HCT116 (cell line): ENCODE results near the gene TOMM40. TPM values are rescaled to one million over a fixed set of nuclear protein-coding genes. Genes with fewer than 3 reads are reported as not detected.

ENCODE experiments used
- ATAC-seq: fragments of 200-7000 bp; cut with Tn5 transposase; 2 replicates; pipeline ENCODE4 v1.9.1; 2020; ENCODE audit warnings: mild to moderate bottlenecking, moderate library complexity
- BruUV-seq: library from RNA; stranded (reverse); fragments of 400-500 nt; replicated peaks from 2 replicates; lab custom pipeline; 2021; lab: Mats Ljungman, UMichigan
- CTCF ChIA-PET: fragments of 300-600 bp; sonication (Branson Sonifier 250); formaldehyde crosslinking; loops from one replicate; lab custom pipeline; 2021; ENCODE audit warnings: antibody characterized with exemption; lab: Charles Lee
- POLR2A ChIA-PET: fragments of 300-600, 350-600 bp; sonication (Branson Sonifier 250); formaldehyde crosslinking; loops from one replicate; lab custom pipeline; 2021; ENCODE audit warnings: antibody characterized with exemption; lab: Charles Lee
- RAD21 ChIA-PET, 2 experiments: fragments of 300-600 bp; sonication (Branson Sonifier 250); formaldehyde crosslinking; loops; one replicate each; lab custom pipeline; 2023; ENCODE audit warnings: low total read pairs in 2 of 2; ENCODE audit not compliant: uncharacterized antibody in 2 of 2, unreplicated experiment in 2 of 2, low non-redundant PET in 1 of 2; lab: Charles Lee
- DNase-seq: peaks from one replicate; pipeline ENCODE4 v3.0.0-alpha.2; 2010; ENCODE audit warnings: low read depth, low spot score
- H2AFZ ChIP-seq: fragments of 200-600 bp; shearing (Covaris generic), sonication (generic); 2 replicates; pipeline ENCODE4 v1.6.1; 2017; ENCODE audit warnings: low read depth, mixed run types, mixed read lengths, antibody characterized with exemption, low read length; ENCODE audit not compliant: poor library complexity, severe bottlenecking
- H3K27ac ChIP-seq: 2 replicates; pipeline ENCODE4 v1.5.1; 2012; ENCODE audit warnings: low read depth, low read length
- H3K27me3 ChIP-seq: fragments of 200-600 bp; sonication (generic); 2 replicates; pipeline ENCODE4 v1.6.1; 2016; ENCODE audit warnings: mixed run types, low read length, mixed read lengths; ENCODE audit not compliant: insufficient read depth
- H3K36me3 ChIP-seq, 2 experiments: fragments of 200-500 bp in 1 of 2; fragments of 200-600 bp in 1 of 2; sonication (Bioruptor generic) in 1 of 2; sonication (generic) in 1 of 2; 2 replicates each; pipeline versions ENCODE4 v1.5.1 to v1.6.1; 2014 to 2016; ENCODE audit warnings: low read length in 2 of 2, inconsistent platforms in 1 of 2, mixed read lengths in 1 of 2, mixed run types in 1 of 2; ENCODE audit not compliant: insufficient read depth in 2 of 2, control insufficient read depth in 1 of 2
- H3K4me1 ChIP-seq, 2 experiments: fragments of 200-600 bp in 1 of 2; sonication (generic) in 1 of 2; 2 replicates each; pipeline versions ENCODE4 v1.5.1 to v1.6.1; 2012 to 2017; ENCODE audit warnings: low read length in 2 of 2, inconsistent platforms in 1 of 2, mild to moderate bottlenecking in 1 of 2, mixed read lengths in 1 of 2, mixed run types in 1 of 2, moderate library complexity in 1 of 2; ENCODE audit not compliant: insufficient read depth in 2 of 2, control insufficient read depth in 1 of 2
- H3K4me2 ChIP-seq: fragments of 200-600 bp; sonication (generic); 2 replicates; pipeline ENCODE4 v1.6.1; 2017; ENCODE audit warnings: mixed run types, low read length, mixed read lengths
- H3K4me3 ChIP-seq, 2 experiments: fragments of 200-600 bp in 1 of 2; sonication (generic) in 1 of 2; replicated peaks in 1 of 2; 2 replicates each; pipeline ENCODE4 v1.5.1; 2011 to 2016; ENCODE audit warnings: low read length in 2 of 2, control low read depth in 1 of 2, low read depth in 1 of 2, mild to moderate bottlenecking in 1 of 2, mixed read lengths in 1 of 2, mixed run types in 1 of 2
- H3K79me2 ChIP-seq: fragments of 200-600 bp; sonication (generic); 2 replicates; pipeline ENCODE4 v1.6.1; 2017; ENCODE audit warnings: mild to moderate bottlenecking, mixed run types, low read length, moderate library complexity, mixed read lengths; ENCODE audit not compliant: insufficient read depth
- H3K9ac ChIP-seq: fragments of 200-600 bp; sonication (generic); 2 replicates; pipeline ENCODE4 v1.6.1; 2016; ENCODE audit warnings: low read length, mixed read lengths
- H3K9me2 ChIP-seq: fragments of 200-600 bp; sonication (generic), shearing (Covaris generic); 2 replicates; pipeline ENCODE4 v1.6.1; 2017; ENCODE audit warnings: mixed run types, mild to moderate bottlenecking, moderate library complexity; ENCODE audit not compliant: insufficient read depth
- H3K9me3 ChIP-seq, 2 experiments: fragments of 200-500 bp in 1 of 2; fragments of 200-600 bp in 1 of 2; sonication (Bioruptor generic) in 1 of 2; sonication (generic) in 1 of 2; 2 replicates each; pipeline ENCODE4 v1.6.1; 2014 to 2017; ENCODE audit warnings: low read length in 2 of 2, mixed read lengths in 2 of 2, inconsistent platforms in 1 of 2, low read depth in 1 of 2, mild to moderate bottlenecking in 1 of 2, mixed run types in 1 of 2, moderate library complexity in 1 of 2; ENCODE audit not compliant: control insufficient read depth in 1 of 2, insufficient read depth in 1 of 2
- H4K20me1 ChIP-seq: fragments of 200-600 bp; sonication (generic), shearing (Covaris generic); 2 replicates; pipeline ENCODE4 v1.6.1; 2017; ENCODE audit warnings: mixed run types, mild to moderate bottlenecking, moderate library complexity; ENCODE audit not compliant: insufficient read depth
- ATF3 ChIP-seq: IDR thresholded peaks from 2 replicates; pipeline ENCODE4 v1.6.1; 2012
- CBX3 ChIP-seq: IDR thresholded peaks from 2 replicates; pipeline ENCODE4 v1.6.1; 2012; ENCODE audit warnings: low read depth
- CEBPB ChIP-seq: IDR thresholded peaks from 2 replicates; pipeline ENCODE4 v1.6.1; 2012; ENCODE audit warnings: low read depth
- CTCF ChIP-seq, 3 experiments: fragments of 200-600 bp in 1 of 3; sonication (generic) in 1 of 3; IDR thresholded peaks in 2 of 3; conservative IDR thresholded peaks in 1 of 3; 2 replicates each; pipeline ENCODE4 v1.5.1; 2012 to 2017; ENCODE audit warnings: low read depth in 2 of 3, low read length in 2 of 3, antibody characterized with exemption in 1 of 3, borderline replicate concordance in 1 of 3, control low read depth in 1 of 3, mild to moderate bottlenecking in 1 of 3, mixed read lengths in 1 of 3, mixed run types in 1 of 3, moderate library complexity in 1 of 3; ENCODE audit not compliant: insufficient read depth in 1 of 3
- ELF1 ChIP-seq: IDR thresholded peaks from 2 replicates; pipeline ENCODE4 v1.6.1; 2012; ENCODE audit warnings: low read depth, borderline replicate concordance
- EZH2 ChIP-seq: fragments of 200-600 bp; sonication (generic); IDR thresholded peaks from 2 replicates; pipeline ENCODE4 v1.6.1; 2017; ENCODE audit warnings: antibody characterized with exemption, mixed run types
- EZH2phosphoT487 ChIP-seq: fragments of 200-600 bp; IDR thresholded peaks from 2 replicates; pipeline ENCODE4 v1.6.1; 2018; ENCODE audit warnings: antibody characterized with exemption, borderline replicate concordance
- FOSL1 ChIP-seq: IDR thresholded peaks from 2 replicates; pipeline ENCODE4 v1.6.1; 2012; ENCODE audit warnings: low read depth
- MAX ChIP-seq: IDR thresholded peaks from 2 replicates; pipeline ENCODE4 v1.6.1; 2012
- POLR2A ChIP-seq: IDR thresholded peaks from 2 replicates; pipeline ENCODE4 v1.7.0; 2011; ENCODE audit warnings: borderline replicate concordance; ENCODE audit not compliant: insufficient read depth, insufficient read length; ENCODE audit errors: extremely low read depth
- POLR2AphosphoS5 ChIP-seq: IDR thresholded peaks from 2 replicates; pipeline ENCODE4 v1.6.1; 2011; ENCODE audit warnings: mild to moderate bottlenecking, low read depth, low read length, moderate library complexity
- SRF ChIP-seq: IDR thresholded peaks from 2 replicates; pipeline ENCODE4 v1.6.1; 2012; ENCODE audit warnings: low read depth
- TCF7L2 ChIP-seq: IDR thresholded peaks from 2 replicates; pipeline ENCODE4 v1.7.0; 2011; ENCODE audit warnings: borderline replicate concordance, inconsistent platforms; ENCODE audit not compliant: insufficient read depth, insufficient read length; ENCODE audit errors: extremely low read depth
- YY1 ChIP-seq: IDR thresholded peaks from 2 replicates; pipeline ENCODE4 v1.6.1; 2011; ENCODE audit warnings: low read length, low read depth, moderate library complexity, mild to moderate bottlenecking; ENCODE audit not compliant: insufficient replicate concordance; ENCODE audit errors: extremely low read depth
- ZFX ChIP-seq: fragments of 450-650 bp; IDR thresholded peaks from 2 replicates; pipeline ENCODE4 v1.6.1; 2017
- ZNF274 ChIP-seq: fragments of 200-500 bp; sonication (Bioruptor generic); IDR thresholded peaks from 2 replicates; pipeline ENCODE4 v1.6.1; 2014; ENCODE audit warnings: mild to moderate bottlenecking, low read depth, low read length, inconsistent platforms
- intact Hi-C: fragments of 100-400 bp; cut with micrococcal nuclease; formaldehyde crosslinking; loops from 2 replicates; pipeline ENCODE4 v1.10.0; 2022
- total RNA-seq: library from RNA; stranded (reverse); gene quantifications from one replicate; pipeline ENCODE4 v1.2.1, GENCODE V29; 2021; ENCODE audit not compliant: unreplicated experiment
- TF ChIP-seq, protein P1 (sequence below): IDR thresholded peaks from 2 replicates; pipeline ENCODE4 v1.6.1; 2012; ENCODE audit warnings: low read depth

TOMM40 gene
- total RNA-seq, 1 experiment from 2014 or later, result 178 TPM

DNA sequence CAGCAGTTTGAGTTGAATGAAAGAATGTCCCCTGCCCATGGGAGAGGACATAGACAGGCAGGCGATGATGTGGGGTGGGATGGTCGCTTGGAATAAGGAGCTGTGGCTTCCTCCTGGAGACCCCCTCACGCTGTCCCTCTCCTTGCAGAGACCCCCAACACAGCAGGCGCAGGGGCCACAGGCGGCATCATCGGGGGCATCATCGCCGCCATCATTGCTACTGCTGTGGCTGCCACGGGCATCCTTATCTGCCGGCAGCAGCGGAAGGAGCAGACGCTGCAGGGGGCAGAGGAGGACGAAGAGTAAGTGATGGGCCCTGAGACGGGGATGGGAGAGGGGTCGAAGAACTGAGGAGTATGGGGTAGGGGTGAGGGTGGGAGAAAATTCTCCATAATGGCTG is 9.0 kb upstream of the TOMM40 start:
- H3K4me3 ChIP-seq, result no peak overlapping the region
- intact Hi-C loops, result no loop called here
- H3K27ac ChIP-seq, result no peak overlapping the region
- H4K20me1 ChIP-seq, result no peaks in the 10 kb centered on the region
- peaks cover 3 to 4% of the 10 kb centered on the region in 2 experiments; a peak in 2 of 4 replicates for H3K36me3 ChIP-seq
- no peak overlapping the region for H3K4me2 ChIP-seq
- H3K79me2 ChIP-seq, result no peaks in the 10 kb centered on the region
- ChIA-PET POLR2A (interaction anchor here (1.2 kb wide), 1 partner anchor 9 kb away, joined by 5 read pairs; the partner anchor contains the start of gene TOMM40), CTCF (no interaction called here), RAD21 (no interaction called here)
- BruUV-seq, result no TSS peak
- H3K9ac ChIP-seq, result no peak overlapping the region
- no peaks in the 10 kb centered on the region for H3K27me3 ChIP-seq
- H3K9me2 ChIP-seq, result no peaks in the 10 kb centered on the region
- H2AFZ ChIP-seq, result no peak overlapping the region
- TF ChIP-seq ATF3, result no peak
- TF ChIP-seq CTCF (IDR thresholded peaks at IDR 0.05 in 2 of 3, conservative IDR thresholded peaks at IDR 0.05 in 1 of 3; ENCODE audit: borderline replicate concordance in 1 of 3, insufficient read depth in 1 of 3, low read depth in 2 of 3, low read length in 2 of 3), result no peak
- no peak for TF ChIP-seq SRF
- no peak for TF ChIP-seq FOSL1
- no peak for TF ChIP-seq POLR2A
- TF ChIP-seq, protein P1, sequence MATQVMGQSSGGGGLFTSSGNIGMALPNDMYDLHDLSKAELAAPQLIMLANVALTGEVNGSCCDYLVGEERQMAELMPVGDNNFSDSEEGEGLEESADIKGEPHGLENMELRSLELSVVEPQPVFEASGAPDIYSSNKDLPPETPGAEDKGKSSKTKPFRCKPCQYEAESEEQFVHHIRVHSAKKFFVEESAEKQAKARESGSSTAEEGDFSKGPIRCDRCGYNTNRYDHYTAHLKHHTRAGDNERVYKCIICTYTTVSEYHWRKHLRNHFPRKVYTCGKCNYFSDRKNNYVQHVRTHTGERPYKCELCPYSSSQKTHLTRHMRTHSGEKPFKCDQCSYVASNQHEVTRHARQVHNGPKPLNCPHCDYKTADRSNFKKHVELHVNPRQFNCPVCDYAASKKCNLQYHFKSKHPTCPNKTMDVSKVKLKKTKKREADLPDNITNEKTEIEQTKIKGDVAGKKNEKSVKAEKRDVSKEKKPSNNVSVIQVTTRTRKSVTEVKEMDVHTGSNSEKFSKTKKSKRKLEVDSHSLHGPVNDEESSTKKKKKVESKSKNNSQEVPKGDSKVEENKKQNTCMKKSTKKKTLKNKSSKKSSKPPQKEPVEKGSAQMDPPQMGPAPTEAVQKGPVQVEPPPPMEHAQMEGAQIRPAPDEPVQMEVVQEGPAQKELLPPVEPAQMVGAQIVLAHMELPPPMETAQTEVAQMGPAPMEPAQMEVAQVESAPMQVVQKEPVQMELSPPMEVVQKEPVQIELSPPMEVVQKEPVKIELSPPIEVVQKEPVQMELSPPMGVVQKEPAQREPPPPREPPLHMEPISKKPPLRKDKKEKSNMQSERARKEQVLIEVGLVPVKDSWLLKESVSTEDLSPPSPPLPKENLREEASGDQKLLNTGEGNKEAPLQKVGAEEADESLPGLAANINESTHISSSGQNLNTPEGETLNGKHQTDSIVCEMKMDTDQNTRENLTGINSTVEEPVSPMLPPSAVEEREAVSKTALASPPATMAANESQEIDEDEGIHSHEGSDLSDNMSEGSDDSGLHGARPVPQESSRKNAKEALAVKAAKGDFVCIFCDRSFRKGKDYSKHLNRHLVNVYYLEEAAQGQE, result no peak
- no peak for TF ChIP-seq EZH2
- TF ChIP-seq CEBPB, result no peak
- TF ChIP-seq EZH2phosphoT487, result no peak
- no peak for TF ChIP-seq YY1
- no peak for TF ChIP-seq CBX3
- no peak for TF ChIP-seq POLR2AphosphoS5
- TF ChIP-seq ELF1, result no peak
- no peak for TF ChIP-seq TCF7L2
- no peak for TF ChIP-seq MAX
- no peak for TF ChIP-seq ZNF274
- no peak for TF ChIP-seq ZFX
- H3K4me1 ChIP-seq, result peaks cover 3 to 12% of the 10 kb centered on the region in 2 experiments
- ATAC-seq (no peak), DNase-seq (no peak)
- H3K9me3 ChIP-seq, result no peaks in the 10 kb centered on the region
